K562 (cell line): ENCODE results near the gene EPS8.

Source experiments
- BACH1 ChIP-seq: fragments of 200-800 bp; sonication (Bioruptor generic); IDR thresholded peaks from 2 replicates; pipeline ENCODE4 v1.6.1; 2016; ENCODE audit warnings: missing genetic modification characterization, missing compliant biosample characterization
- CTCF ChIP-seq, 3 experiments: IDR thresholded peaks in 2 of 3; conservative IDR thresholded peaks in 1 of 3; 2 replicates each; pipeline ENCODE4 v1.5.1; 2011 to 2012; ENCODE audit warnings: low read length in 3 of 3, mild to moderate bottlenecking in 3 of 3, control low read depth in 2 of 3, improper control_type of control experiment in 1 of 3, inconsistent platforms in 1 of 3, low read depth in 1 of 3, mixed read lengths in 1 of 3, moderate library complexity in 1 of 3; ENCODE audit not compliant: insufficient read depth in 2 of 3
- E4F1 ChIP-seq: fragments of 250-450 bp; sonication (Bioruptor Pico); IDR thresholded peaks from 2 replicates; pipeline ENCODE4 v1.5.0; 2021; ENCODE audit warnings: mild to moderate bottlenecking, borderline replicate concordance
- ZNF398 ChIP-seq: fragments of 250-450 bp; sonication (Bioruptor Pico); IDR thresholded peaks from 2 replicates; pipeline ENCODE4 v1.8.0; 2021; ENCODE audit warnings: moderate library complexity, mild to moderate bottlenecking, inconsistent platforms
- ZNF695 ChIP-seq: fragments of 450-650 bp; formaldehyde crosslinking; IDR thresholded peaks from 2 replicates; pipeline ENCODE4 v1.4.0; 2020; ENCODE audit warnings: mild to moderate bottlenecking, moderate library complexity

DNA sequence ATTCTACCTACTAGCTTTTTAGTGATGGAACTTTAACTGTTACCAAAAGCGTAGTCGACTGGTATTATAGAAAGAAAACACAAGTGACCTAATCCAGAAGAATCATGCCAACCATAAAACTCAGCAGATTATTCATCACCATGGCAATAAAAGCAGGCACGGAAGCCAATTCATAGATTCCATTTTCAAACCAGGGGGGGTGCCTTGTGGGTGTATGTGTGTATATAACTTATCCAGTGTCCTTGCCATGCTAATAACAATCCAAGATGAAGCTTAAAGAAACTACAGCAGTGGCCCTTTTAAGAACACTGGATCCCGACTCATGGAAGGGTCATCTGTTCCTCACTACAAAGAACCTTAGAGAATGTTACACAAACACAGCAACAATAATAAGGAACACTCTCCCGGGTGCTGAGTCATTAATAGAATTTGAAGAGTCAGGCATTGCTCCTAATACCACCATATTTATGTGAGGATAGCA, 61.0 kb downstream of the EPS8 start:
- no peak for TF ChIP-seq ZNF398 (CRISPR knock-in tag)
- TF ChIP-seq E4F1 (CRISPR knock-in tag) = no peak
- no peak for TF ChIP-seq BACH1 (tag)
- no peak for TF ChIP-seq ZNF695
- TF ChIP-seq CTCF (IDR thresholded peaks at IDR 0.05 in 2 of 3, conservative IDR thresholded peaks at IDR 0.05 in 1 of 3; ENCODE audit: insufficient read depth in 2 of 3, low read depth in 1 of 3, low read length in 3 of 3) = no peak
